ENCODE data around the gene GPANK1.

GPANK1 gene

GRCh38 chr6:31661262-31662123 is 3.3 kb downstream of the GPANK1 start:
- DNase-seq, result no peak

GRCh38 chr6:31660381-31661261 is 4.2 kb downstream of the GPANK1 start, which contains the start of gene C6orf47:
Gene C6orf47, minus strand, starts transcription at chr6:31660778. Its CDS starts 831 bp downstream, at chr6:31659947.
- no peak for DNase-seq

DNA sequence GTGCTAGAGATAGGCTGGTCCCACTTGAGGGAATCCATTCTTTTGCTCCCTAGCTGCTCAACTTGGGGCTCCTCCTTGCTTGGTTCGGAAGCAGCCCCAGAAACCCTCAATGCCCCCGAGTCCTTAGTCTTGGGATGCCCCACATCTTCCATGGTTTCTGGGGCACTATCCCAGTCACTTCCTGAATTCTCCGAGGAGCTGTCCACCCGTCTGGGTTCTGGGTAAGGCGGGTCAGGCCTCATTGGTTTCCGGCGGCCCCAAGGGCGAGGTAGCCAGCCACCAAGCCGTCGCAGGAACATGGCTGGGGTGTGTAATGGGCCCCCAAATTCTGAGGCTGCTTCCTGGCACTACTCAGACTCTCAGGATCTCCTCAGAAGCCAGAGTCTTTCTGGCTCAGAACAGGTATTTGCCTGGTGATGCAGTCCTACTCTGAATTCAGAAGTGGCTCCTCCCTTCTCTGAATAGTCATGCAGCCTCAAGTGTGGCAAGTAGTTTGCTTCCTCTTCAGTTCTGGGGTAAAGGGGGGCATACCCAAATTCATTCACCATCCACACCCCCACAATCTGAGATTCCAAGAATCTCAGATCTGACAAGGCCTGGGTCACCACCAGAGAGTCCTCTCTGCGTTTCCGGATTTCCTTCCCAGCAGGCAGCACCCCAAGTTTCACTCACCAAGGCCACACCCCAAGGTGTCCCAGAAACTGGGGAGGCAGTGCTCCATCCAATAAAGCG is 5.0 kb downstream of the GPANK1 start:
- no peak for DNase-seq

- DNase-seq, result no peak
These were observed 5.7 kb downstream of the GPANK1 start for GRCh38 chr6:31658983-31659648.

DNA sequence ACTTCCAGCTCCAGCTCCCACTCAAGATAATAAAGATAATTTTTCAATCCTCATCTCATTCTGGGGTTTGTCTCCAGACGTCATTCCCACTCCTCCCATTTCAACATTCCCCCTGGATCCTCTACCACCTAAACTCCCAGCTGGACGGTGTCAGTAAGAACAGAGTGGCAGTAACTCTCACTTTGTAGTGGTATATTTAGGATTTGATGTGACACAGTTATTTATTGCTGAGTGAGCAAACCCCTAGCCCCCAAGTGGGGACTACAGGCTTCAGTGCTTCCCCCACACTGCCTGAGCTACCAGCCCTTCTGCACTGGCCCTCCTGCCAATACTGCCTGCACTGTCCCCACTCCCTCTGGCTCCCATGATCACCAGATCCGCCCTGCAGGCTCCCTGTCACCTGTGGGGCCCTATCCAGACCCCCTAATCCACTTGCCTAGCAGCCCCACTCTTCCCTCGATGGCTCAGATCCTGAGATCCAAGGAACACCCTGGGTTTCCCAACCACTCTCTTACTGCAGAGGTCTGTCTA is 6.6 kb downstream of the GPANK1 start:
- DNase-seq, result no peak

- DNase-seq, result no peak
These were observed 7.2 kb downstream of the GPANK1 start for GRCh38 chr6:31657406-31658157.

- no peak for DNase-seq
These were observed 9.2 kb downstream of the GPANK1 start, which contains the start of gene APOM for GRCh38 chr6:31655349-31656237. Gene APOM, plus strand, starts transcription at chr6:31655894. Its CDS starts 73 bp downstream, at chr6:31655967.

DNA sequence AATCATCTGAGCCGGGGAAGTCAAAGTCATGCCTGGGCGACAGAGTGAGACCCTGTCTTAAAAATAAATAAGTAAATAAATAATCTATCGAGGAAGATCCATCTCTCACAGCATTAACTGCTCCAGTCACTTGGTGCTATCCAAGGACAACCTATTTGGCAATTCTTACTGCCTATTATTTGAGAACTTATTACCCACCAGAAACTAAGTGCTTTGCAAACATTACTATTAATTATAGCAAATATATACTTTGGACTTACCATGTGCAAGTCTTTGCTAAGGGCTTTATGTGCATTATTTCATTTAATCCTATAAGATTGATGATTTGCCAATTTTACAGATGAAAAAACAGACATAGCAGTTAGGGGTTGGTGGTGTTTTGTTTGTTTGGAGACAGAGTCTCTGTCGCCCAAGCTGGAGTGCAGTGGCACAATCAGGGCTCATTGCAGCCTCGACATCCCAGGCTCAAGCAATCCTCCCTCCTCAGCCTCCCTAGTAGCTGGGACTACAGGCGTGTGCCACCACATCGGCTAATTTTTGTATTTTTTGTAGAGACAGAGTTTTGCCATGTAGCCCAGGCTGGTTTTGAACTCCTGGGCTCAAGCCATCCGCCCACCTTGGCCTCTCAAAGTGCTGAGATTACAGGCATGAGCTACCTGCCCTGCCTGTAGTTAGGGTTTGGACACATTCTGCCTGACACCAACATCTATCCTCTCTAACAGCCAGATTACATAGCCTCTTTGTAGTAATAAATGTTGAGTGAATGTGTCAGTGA is 10.0 kb downstream of the GPANK1 start:
- no peak for DNase-seq

DNA sequence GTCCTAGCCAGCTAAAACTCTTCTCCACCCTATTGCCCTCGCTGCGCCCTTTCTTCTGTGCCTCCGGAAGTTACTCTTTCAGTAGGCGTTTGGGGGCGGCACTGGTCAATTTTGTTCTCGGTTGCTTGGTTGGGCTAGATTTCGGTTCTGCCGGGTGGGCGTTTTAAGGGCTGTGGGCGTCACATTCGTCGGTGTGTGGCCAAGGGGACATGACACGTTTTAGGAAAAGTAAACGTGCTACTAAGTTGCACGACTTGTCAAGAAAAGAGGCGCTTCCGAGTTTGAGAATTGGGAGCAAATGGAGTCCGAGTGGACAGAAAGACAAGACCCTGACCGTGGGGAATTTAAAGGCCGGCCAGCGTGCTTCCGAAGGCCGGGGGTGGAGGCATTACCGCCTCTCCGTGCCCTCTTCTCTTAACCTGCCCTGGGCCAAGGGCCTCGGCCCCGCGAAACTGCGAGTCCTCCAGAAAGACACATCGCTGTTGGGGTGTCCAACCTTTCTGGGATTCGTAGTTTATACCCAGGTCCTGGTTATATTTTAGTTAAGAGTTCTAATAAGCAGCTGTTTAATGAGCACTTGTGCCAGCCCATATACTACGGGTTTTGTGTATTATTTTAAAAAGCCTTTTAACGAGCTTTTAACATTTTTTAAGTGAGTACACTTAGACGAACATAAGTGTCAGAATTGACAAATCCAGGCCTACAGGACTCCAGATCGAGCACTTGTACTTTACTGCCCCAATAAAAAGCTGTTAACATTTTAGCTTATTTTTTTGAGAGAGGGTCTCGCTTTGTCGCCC is 11.7 kb downstream of the GPANK1 start:
- DNase-seq, result no peak

DNA sequence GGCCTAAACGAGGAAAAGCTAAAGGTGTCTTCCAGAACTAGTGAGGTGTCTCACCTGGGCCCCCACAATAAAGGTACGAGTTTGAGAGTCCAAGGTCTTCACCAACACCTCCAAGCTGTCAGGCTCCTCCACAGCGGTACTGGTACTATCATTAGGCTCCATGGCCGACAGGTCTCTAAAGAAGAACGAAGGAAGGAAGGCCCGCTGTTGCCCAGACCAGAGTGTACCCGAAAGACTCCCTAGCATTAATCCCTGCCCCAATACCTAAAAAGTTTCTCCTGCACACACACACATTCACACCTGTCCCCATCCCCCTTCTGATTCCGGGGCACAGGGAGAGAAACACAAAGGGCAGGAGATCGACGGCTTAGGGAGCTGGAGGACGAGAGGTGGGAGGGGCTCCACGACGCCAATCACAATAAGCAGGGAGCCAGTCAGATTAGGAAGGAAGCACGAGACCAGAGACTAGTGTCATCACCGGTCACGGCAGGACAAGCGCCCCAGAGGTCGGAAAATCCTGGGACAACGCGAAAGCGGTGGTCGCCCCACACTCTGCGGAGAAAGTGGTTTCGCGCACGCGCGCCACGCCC is 13.1 kb downstream of the GPANK1 start:
- DNase-seq, result no peak

GRCh38 chr6:31645325-31645724 is 19.5 kb downstream of the GPANK1 start:
- DNase-seq, result no peak

GRCh38 chr6:31643818-31644454 is 20.9 kb downstream of the GPANK1 start:
- no peak for DNase-seq

- DNase-seq, result no peak
These were observed 21.8 kb downstream of the GPANK1 start for GRCh38 chr6:31642798-31643570.

- DNase-seq, result no peak
These were observed 23.4 kb downstream of the GPANK1 start for GRCh38 chr6:31641370-31641769.

DNA sequence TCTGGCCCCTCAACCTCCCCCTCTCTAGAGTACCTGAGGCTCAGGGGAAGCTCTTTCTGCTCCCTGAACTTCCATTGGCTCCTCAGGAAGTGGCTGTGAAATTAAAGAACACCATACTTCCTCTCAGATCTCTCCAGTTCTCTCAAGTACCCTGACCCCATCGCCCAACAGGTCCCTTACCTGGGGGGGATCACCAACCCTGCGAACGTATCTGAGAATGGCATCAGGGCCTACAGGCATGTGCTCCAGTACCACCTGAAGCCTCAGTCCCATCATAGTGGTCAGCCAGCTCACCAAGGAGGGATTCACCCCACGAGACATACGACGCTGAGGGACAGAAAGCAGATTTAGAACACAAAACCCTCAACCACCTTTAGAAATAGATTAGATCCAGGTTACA is 24.2 kb downstream of the GPANK1 start:
- no peak for DNase-seq

DNA sequence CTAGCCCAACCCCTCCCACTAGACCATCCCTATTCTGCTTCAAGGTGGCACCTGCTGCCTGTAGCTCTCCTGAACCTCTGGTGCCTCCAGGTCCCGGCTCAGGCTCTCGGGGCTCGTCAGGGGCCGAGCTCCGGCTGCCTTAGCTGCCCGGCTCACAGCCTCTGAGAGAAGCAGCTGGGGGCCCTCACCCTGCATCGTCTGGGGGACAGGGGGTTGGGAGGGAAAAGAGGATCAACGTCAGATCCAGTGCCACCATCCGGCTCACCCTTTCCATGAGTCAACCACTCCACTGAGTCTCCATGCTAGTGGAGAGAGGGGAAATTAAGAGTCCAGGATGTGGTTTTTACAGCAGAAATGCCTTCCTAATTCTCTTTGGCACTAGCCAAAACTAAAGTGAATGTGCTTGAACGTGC is 25.3 kb downstream of the GPANK1 start:
- no peak for DNase-seq

DNA sequence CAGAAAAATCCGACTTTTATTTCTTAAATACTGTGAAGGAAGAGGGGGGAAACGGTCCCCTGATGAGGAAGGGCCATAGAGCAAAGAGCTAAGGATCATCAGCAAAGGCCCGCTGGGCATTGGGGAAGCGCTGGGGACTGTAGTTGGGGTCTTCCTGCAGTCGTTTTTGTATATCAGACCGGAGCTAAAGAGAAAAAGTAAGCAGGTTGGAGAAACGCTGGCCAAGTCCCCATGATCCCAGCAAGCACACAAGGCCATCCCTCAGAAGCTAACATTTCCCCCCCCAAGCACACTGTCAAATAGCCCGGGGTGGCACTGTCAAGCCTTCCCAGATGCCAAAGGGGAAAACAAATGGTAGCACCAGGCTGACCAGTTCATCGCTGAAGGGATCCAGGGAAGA is 25.8 kb downstream of the GPANK1 start:
- no peak for DNase-seq

All from cortex of kidney (tissue), 1 donor.